ENCODE results near the gene HRH4.

HRH4 gene

GRCh38 chr18:24460388-24460787, at the start of gene HRH4:
Gene HRH4, plus strand, starts transcription at chr18:24460637. Its CDS starts 92 bp downstream, at chr18:24460729.
- DNase-seq (ENCODE audit: low spot score): no peak

- no peak for DNase-seq (ENCODE audit: low spot score)
These were observed 47.3 kb upstream of the HRH4 start for GRCh38 chr18:24413148-24413547.

GRCh38 chr18:24414349-24415003, 46.0 kb upstream of the HRH4 start:
- DNase-seq (ENCODE audit: low spot score): no peak

GRCh38 chr18:24417480-24417879, 43.0 kb upstream of the HRH4 start:
- DNase-seq (ENCODE audit: low spot score): no peak

- no peak for DNase-seq (ENCODE audit: low spot score)
These were observed 39.9 kb upstream of the HRH4 start for GRCh38 chr18:24420551-24420950.

- DNase-seq (ENCODE audit: low spot score): no peak
These were observed 38.6 kb upstream of the HRH4 start for GRCh38 chr18:24421831-24422230.

- no peak for DNase-seq (ENCODE audit: low spot score)
These were observed 34.4 kb upstream of the HRH4 start for GRCh38 chr18:24426073-24426397.

- DNase-seq (ENCODE audit: low spot score): peak; percentile 70
These were observed 33.8 kb upstream of the HRH4 start, which contains the start of gene IMPACT for GRCh38 chr18:24426398-24427294. Gene IMPACT, plus strand, starts transcription at chr18:24426670. Its CDS starts 87 bp downstream, at chr18:24426757.

- peak; percentile 7 for DNase-seq (ENCODE audit: low spot score)
These were observed 33.0 kb upstream of the HRH4 start for GRCh38 chr18:24427484-24427883.

GRCh38 chr18:24428709-24429108, 31.7 kb upstream of the HRH4 start:
- DNase-seq (ENCODE audit: low spot score): no peak

GRCh38 chr18:24429188-24429587, 31.2 kb upstream of the HRH4 start:
- no peak for DNase-seq (ENCODE audit: low spot score)

GRCh38 chr18:24432618-24433017, 27.8 kb upstream of the HRH4 start:
- no peak for DNase-seq (ENCODE audit: low spot score)

- DNase-seq (ENCODE audit: low spot score): no peak
These were observed 23.5 kb upstream of the HRH4 start for GRCh38 chr18:24436939-24437338.

GRCh38 chr18:24443870-24444269, 16.6 kb upstream of the HRH4 start:
- no peak for DNase-seq (ENCODE audit: low spot score)

- no peak for DNase-seq (ENCODE audit: low spot score)
These were observed 14.0 kb upstream of the HRH4 start for GRCh38 chr18:24446453-24446852.

GRCh38 chr18:24446953-24447538, 13.4 kb upstream of the HRH4 start:
- DNase-seq (ENCODE audit: low spot score): peak; percentile 4

- DNase-seq (ENCODE audit: low spot score): no peak
These were observed 12.5 kb upstream of the HRH4 start for GRCh38 chr18:24447961-24448360.

GRCh38 chr18:24456549-24456948, 3.9 kb upstream of the HRH4 start:
- no peak for DNase-seq (ENCODE audit: low spot score)

- DNase-seq (ENCODE audit: low spot score): no peak
These were observed 665 bp upstream of the HRH4 start for GRCh38 chr18:24459772-24460171.

- no peak for DNase-seq (ENCODE audit: low spot score)
These were observed 1.6 kb downstream of the HRH4 start for GRCh38 chr18:24461996-24462395.

GRCh38 chr18:24462838-24463775, 2.7 kb downstream of the HRH4 start:
- no peak for DNase-seq (ENCODE audit: low spot score)

- DNase-seq (ENCODE audit: low spot score): no peak
These were observed 5.0 kb downstream of the HRH4 start for GRCh38 chr18:24465486-24465885.
